Sigmoid colon (tissue), 7 donors: ENCODE results near the gene STIL. TPM values are rescaled to one million over a fixed set of nuclear protein-coding genes. Genes with fewer than 3 reads are reported as not detected.
A peak's percentile ranks its signal among the peaks of the same experiment; 100 is the strongest.
"Not testable (repeated sequence)": the region's sequence is repeated elsewhere in the genome, so short reads cannot be mapped to it uniquely, and the experiment has no call there.

Source experiments
- DNase-seq: peaks from one replicate; pipeline ENCODE4 v3.0.0-alpha.2; 2019
- H3K27ac ChIP-seq, 4 donors: fragments of 200-600 bp; sonication (generic); one replicate each; pipeline ENCODE4 v1.5.1; 2016 to 2019; ENCODE audit warnings: mild to moderate bottlenecking in 1 of 4
- H3K27me3 ChIP-seq, 3 donors: fragments of 200-600 bp; sonication (generic); one replicate each; pipeline ENCODE4 v1.5.1; 2019; ENCODE audit warnings: mild to moderate bottlenecking in 1 of 3
- H3K36me3 ChIP-seq, 4 donors: fragments of 200-600 bp; sonication (generic); one replicate each; pipeline ENCODE4 v1.5.1; 2016 to 2019
- H3K4me1 ChIP-seq, 4 donors: fragments of 200-600 bp; sonication (generic); one replicate each; pipeline ENCODE4 v1.5.1; 2017 to 2019
- H3K4me3 ChIP-seq, 4 donors: fragments of 200-600 bp; sonication (generic); one replicate each; pipeline ENCODE4 v1.5.1; 2017 to 2019; ENCODE audit warnings: mild to moderate bottlenecking in 2 of 4, moderate library complexity in 1 of 4
- H3K9me3 ChIP-seq, 4 donors: fragments of 200-600 bp in 3 of 4; sonication (generic) in 3 of 4; one replicate each; pipeline versions ENCODE4 v1.5.1 to v1.6.1; 2013 to 2019
- CTCF ChIP-seq, 4 experiments: fragments of 450-650 bp in 3 of 4; fragments of 200-600 bp in 1 of 4; IDR thresholded peaks; one replicate each; pipeline ENCODE4 v1.5.1; 2016 to 2019; ENCODE audit warnings: antibody characterized with exemption in 4 of 4, mild to moderate bottlenecking in 3 of 4, moderate library complexity in 2 of 4
- EP300 ChIP-seq, 4 donors: sonication (generic); formaldehyde crosslinking; IDR thresholded peaks; one replicate each; pipeline ENCODE4 v1.6.1; 2017; ENCODE audit warnings: antibody characterized with exemption in 4 of 4
- POLR2A ChIP-seq, 2 donors: fragments of 450-650 bp; IDR thresholded peaks; one replicate each; pipeline ENCODE4 v1.6.1; 2016; ENCODE audit warnings: antibody characterized with exemption in 2 of 2, mild to moderate bottlenecking in 2 of 2, moderate library complexity in 2 of 2
- POLR2AphosphoS5 ChIP-seq, 4 donors: sonication (generic); formaldehyde crosslinking; IDR thresholded peaks; one replicate each; pipeline ENCODE4 v1.6.1; 2017; ENCODE audit warnings: antibody characterized with exemption in 4 of 4
- WGBS, 2 donors: extraction: QIAGEN DNeasy Blood & Tissue Kit; methylation state at CpG; one replicate each; pipeline ENCODE4 v1.1.7; 2013; 5-methylcytosine and 5-hydroxymethylcytosine counted together
- intact Hi-C: fragments of 100-400 bp; cut with DNase I; formaldehyde crosslinking; loops from one replicate; pipeline ENCODE4 v1.15.1; 2023
- polyA plus RNA-seq, 3 donors: library from polyadenylated mRNA; stranded (reverse); fragments of 200-250 nt; gene quantifications; one replicate each; pipeline ENCODE4 v1.2.3, GENCODE V29; 2013
- total RNA-seq, 4 donors: library from RNA; depleted of rRNA; stranded (reverse); fragments of >200 nt; gene quantifications; one replicate each; pipeline ENCODE4 v1.1.0, GENCODE V29; 2016
- donor health status: healthy with polysubstance abuse.
- donor health status: Bipolar disorder and iron deficiency.
- donor health status: healthy.

Gene STIL
- total and polyA plus RNA-seq, 7 donors, result 0.28 to 5.7 (median 0.71) TPM

GRCh38 chr1:47208374-47208850 lies 105.5 kb downstream of the STIL start:
- TF ChIP-seq POLR2AphosphoS5 (IDR thresholded peaks at IDR 0.05) (no peak), POLR2A (IDR thresholded peaks at IDR 0.05) (no peak), CTCF (IDR thresholded peaks at IDR 0.05) (no peak), EP300 (IDR thresholded peaks at IDR 0.05) (no peak)
- Histone ChIP-seq H3K4me1 (no peaks in the 10 kb centered on the region), H3K9me3 (no peaks in the 10 kb centered on the region), H3K36me3 (no peaks in the 10 kb centered on the region), H3K27me3 (peaks cover 0 to 28% (median 0%) of the 10 kb centered on the region in 3 donors), H3K27ac (no peak overlapping the region), H3K4me3 (no peak overlapping the region)
- peak; percentile 32 for DNase-seq
- intact Hi-C loops, result no loop called here
- 72% methylated on average over 11 of the region's 11 CpGs for WGBS, 2 donors

GRCh38 chr1:47207803-47208373 lies 106.1 kb downstream of the STIL start:
- Histone ChIP-seq H3K27me3 (peaks cover 0 to 28% (median 0%) of the 10 kb centered on the region in 3 donors), H3K9me3 (peaks cover 0 to 3% (median 0%) of the 10 kb centered on the region in 4 donors), H3K27ac (no peak overlapping the region), H3K4me3 (no peak overlapping the region), H3K4me1 (no peaks in the 10 kb centered on the region), H3K36me3 (no peaks in the 10 kb centered on the region)
- DNase-seq, result peak; percentile 36
- WGBS, 2 donors, result 68 to 70% methylated on average over 8 of the region's 8 CpGs
- TF ChIP-seq CTCF (IDR thresholded peaks at IDR 0.05), result no peak
- no peak for TF ChIP-seq POLR2A (IDR thresholded peaks at IDR 0.05)
- no peak for TF ChIP-seq EP300 (IDR thresholded peaks at IDR 0.05)
- TF ChIP-seq POLR2AphosphoS5 (IDR thresholded peaks at IDR 0.05), result no peak
- intact Hi-C loops, result no loop called here

GRCh38 chr1:47205918-47206317 lies 108.0 kb downstream of the STIL start:
- peak; percentile 39 for DNase-seq
- TF ChIP-seq POLR2A (IDR thresholded peaks at IDR 0.05) (no peak), CTCF (IDR thresholded peaks at IDR 0.05) (no peak), EP300 (IDR thresholded peaks at IDR 0.05) (no peak), POLR2AphosphoS5 (IDR thresholded peaks at IDR 0.05) (no peak)
- Histone ChIP-seq H3K36me3 (no peaks in the 10 kb centered on the region), H3K4me1 (no peaks in the 10 kb centered on the region), H3K4me3 (no peak overlapping the region), H3K27ac (no peak overlapping the region), H3K9me3 (peaks cover 0 to 4% (median 0%) of the 10 kb centered on the region in 4 donors), H3K27me3 (peaks cover 0 to 29% (median 0%) of the 10 kb centered on the region in 3 donors)
- intact Hi-C loops, result no loop called here
- 88 to 92% methylated on average over 5 of the region's 5 CpGs for WGBS, 2 donors

- peaks cover 0 to 17% (median 0%) of the 10 kb centered on the region in 3 donors for H3K27me3 ChIP-seq
- H3K4me1 ChIP-seq, intact Hi-C loops, DNase-seq, H3K36me3 ChIP-seq, H3K27ac ChIP-seq, H3K4me3 ChIP-seq, H3K9me3 ChIP-seq: not testable (repeated sequence)
- WGBS, 2 donors, result 44 to 64% methylated on average over 2 of the region's 2 CpGs
These were observed 110.4 kb downstream of the STIL start for GRCh38 chr1:47203504-47203903.

- 63 to 73% methylated on average over 4 of the region's 4 CpGs for WGBS, 2 donors
- H3K4me1 ChIP-seq, result no peaks in the 10 kb centered on the region
- H3K27ac ChIP-seq, result no peak overlapping the region
- peaks cover 0 to 4% (median 0%) of the 10 kb centered on the region in 4 donors for H3K9me3 ChIP-seq
- H3K4me3 ChIP-seq, result no peak overlapping the region
- peak; percentile 27 for DNase-seq
- intact Hi-C loops, result no loop called here
- TF ChIP-seq POLR2AphosphoS5 (IDR thresholded peaks at IDR 0.05) (no peak), EP300 (IDR thresholded peaks at IDR 0.05) (no peak), POLR2A (IDR thresholded peaks at IDR 0.05) (no peak)
- no peaks in the 10 kb centered on the region for H3K36me3 ChIP-seq
- peaks cover 0 to 22% (median 0%) of the 10 kb centered on the region in 3 donors for H3K27me3 ChIP-seq
These were observed 112.8 kb downstream of the STIL start for GRCh38 chr1:47201179-47201578.

Other genes starting within 250 kb of the STIL start
- 1 to 10 TPM in 2 of 4 donors, under 1 TPM in 2; 0.27 to 1.9 (median 1.1) TPM for gene CYP4Z1, start 246.9 kb downstream of the STIL start, total RNA-seq
- gene CYP4Z1, start 246.9 kb downstream of the STIL start, polyA plus RNA-seq, result not detected
- 1 to 10 TPM in 1 of 4 donors, not detected in 3; 1.4 TPM for gene CYP4A22, start 176.7 kb downstream of the STIL start, total RNA-seq
- gene CYP4A22, start 176.7 kb downstream of the STIL start, polyA plus RNA-seq, result not detected
- gene PDZK1IP1, start 124.1 kb downstream of the STIL start, total RNA-seq, result not detected
- gene PDZK1IP1, start 124.1 kb downstream of the STIL start, polyA plus RNA-seq, result 100 to 1,000 TPM in 1 of 3 donors, 10 to 100 TPM in 2; 31.9 to 291 (median 35.4) TPM
- gene TAL1, start 81.9 kb downstream of the STIL start, total RNA-seq, result 1 to 10 TPM; 2.3 to 3.9 (median 3.2) TPM
- 1 to 10 TPM in 2 of 3 donors, not detected in 1; 1.2 to 1.4 TPM for gene TAL1, start 81.9 kb downstream of the STIL start, polyA plus RNA-seq
- 100 to 1,000 TPM in 3 of 4 donors, 10 to 100 TPM in 1; 94.1 to 146 (median 118) TPM for gene CMPK1, start 19.6 kb upstream of the STIL start, total RNA-seq
- 100 to 1,000 TPM; 118 to 250 (median 236) TPM for gene CMPK1, start 19.6 kb upstream of the STIL start, polyA plus RNA-seq
- gene FOXE3, start 102.1 kb upstream of the STIL start, total RNA-seq, result not detected
- under 1 TPM in 1 of 3 donors, not detected in 2; 0.15 TPM for gene FOXE3, start 102.1 kb upstream of the STIL start, polyA plus RNA-seq
- under 1 TPM in 2 of 4 donors, not detected in 2; under 0.01 to 0.14 TPM for gene FOXD2, start 123.9 kb upstream of the STIL start, total RNA-seq
- gene FOXD2, start 123.9 kb upstream of the STIL start, polyA plus RNA-seq, result 1 to 10 TPM; 3.0 to 4.9 (median 4.5) TPM